Skeletal muscle tissue (tissue), 4 donors: ENCODE measurements around the gene CD3E. TPM values are rescaled to one million over a fixed set of nuclear protein-coding genes. Genes with fewer than 3 reads are reported as not detected.
"Not testable (repeated sequence)": the region's sequence is repeated elsewhere in the genome, so short reads cannot be mapped to it uniquely, and the experiment has no call there.

Source experiments
- H3K27ac ChIP-seq: one replicate; pipeline ENCODE4 v1.7.0; 2013; ENCODE audit warnings: mild to moderate bottlenecking, low read depth, low read length, inconsistent platforms
- H3K27me3 ChIP-seq, 3 donors: one replicate each; pipeline ENCODE4 v1.7.0; 2013; ENCODE audit warnings: low read length in 3 of 3; ENCODE audit not compliant: control insufficient read depth in 3 of 3, insufficient read depth in 3 of 3
- H3K36me3 ChIP-seq, 3 donors: one replicate each; pipeline ENCODE4 v1.7.0; 2013; ENCODE audit warnings: low read length in 3 of 3; ENCODE audit not compliant: control insufficient read depth in 3 of 3, insufficient read depth in 3 of 3
- H3K4me1 ChIP-seq, 3 donors: one replicate each; pipeline ENCODE4 v1.7.0; 2013; ENCODE audit warnings: low read length in 3 of 3, mild to moderate bottlenecking in 3 of 3; ENCODE audit not compliant: control insufficient read depth in 3 of 3, insufficient read depth in 3 of 3
- H3K4me3 ChIP-seq, 3 donors: one replicate each; pipeline ENCODE4 v1.7.0; 2013; ENCODE audit warnings: low read length in 3 of 3
- H3K9ac ChIP-seq, 3 donors: one replicate each; pipeline ENCODE4 v1.7.0; 2013; ENCODE audit warnings: low read length in 3 of 3, mild to moderate bottlenecking in 3 of 3, moderate library complexity in 2 of 3, low read depth in 1 of 3
- H3K9me3 ChIP-seq, 3 donors: one replicate each; pipeline ENCODE4 v1.7.0; 2013; ENCODE audit warnings: low read length in 3 of 3; ENCODE audit not compliant: control insufficient read depth in 3 of 3
- total RNA-seq: library from RNA; depleted of rRNA; stranded (reverse); fragments of >200 nt; gene quantifications from one replicate; pipeline ENCODE4 v1.2.3, GENCODE V29; 2014
- donor health status: Osteomylitis.

The CD3E gene
- total RNA-seq, 1 donor from 2014 or later = not detected

DNA sequence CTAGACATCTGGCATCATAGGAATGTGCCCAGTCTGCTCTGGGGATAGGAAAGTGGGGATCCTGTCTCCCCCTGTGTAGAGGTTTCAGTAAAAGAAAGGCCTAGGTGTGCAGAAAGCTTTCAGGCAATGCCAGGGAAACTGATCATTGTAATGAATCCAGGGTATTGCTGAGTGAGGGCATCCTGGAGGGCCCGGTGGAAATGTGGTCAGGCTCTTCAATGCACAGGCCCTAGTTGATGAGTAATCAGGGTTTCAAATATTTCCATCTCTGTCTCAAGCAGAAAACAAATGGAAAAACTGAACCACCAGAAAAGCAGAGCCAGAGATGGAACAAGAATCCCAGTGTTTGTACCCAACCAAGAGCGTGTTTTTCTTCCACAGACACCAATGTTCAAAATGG is 2.0 kb downstream of the CD3E start:
- no peaks in the 10 kb centered on the region for H3K9me3 ChIP-seq
- no peak overlapping the region for H3K4me3 ChIP-seq
- peaks cover 4 to 15% (median 12%) of the 10 kb centered on the region in 3 donors for H3K27me3 ChIP-seq
- no peaks in the 10 kb centered on the region for H3K4me1 ChIP-seq
- H3K9ac ChIP-seq = no peak overlapping the region
- H3K36me3 ChIP-seq = no peaks in the 10 kb centered on the region
- H3K27ac ChIP-seq = no peak overlapping the region

DNA sequence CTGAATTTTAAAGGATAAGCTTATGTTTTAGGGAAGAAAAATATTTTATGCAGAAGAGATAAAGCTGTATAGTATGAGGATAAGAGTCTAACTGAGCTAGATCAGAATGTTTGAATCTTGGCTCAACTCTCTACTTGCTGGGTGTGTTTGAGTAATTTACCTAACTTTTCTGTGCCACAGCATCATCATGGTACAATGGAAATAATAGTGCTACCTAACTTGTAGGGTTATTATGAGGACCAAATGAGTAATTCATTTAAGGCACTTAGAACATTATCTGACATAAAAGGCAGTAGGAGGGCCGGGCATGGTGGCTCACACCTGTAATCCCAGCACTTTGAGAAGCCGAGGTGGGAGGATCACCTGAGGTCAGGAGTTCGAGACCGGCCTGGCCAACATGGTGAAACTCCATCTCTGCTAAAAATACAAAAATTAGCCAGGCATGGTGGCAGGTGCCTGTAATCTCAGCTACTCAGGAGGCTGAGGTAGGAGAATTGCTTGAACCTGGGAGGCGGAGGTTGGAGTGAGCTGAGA is 4.5 kb downstream of the CD3E start:
- not testable (repeated sequence) for H3K9ac ChIP-seq, H3K27ac ChIP-seq, H3K4me3 ChIP-seq, H3K9me3 ChIP-seq, H3K36me3 ChIP-seq, H3K4me1 ChIP-seq
- peaks cover 13 to 30% (median 16%) of the 10 kb centered on the region in 3 donors for H3K27me3 ChIP-seq

DNA sequence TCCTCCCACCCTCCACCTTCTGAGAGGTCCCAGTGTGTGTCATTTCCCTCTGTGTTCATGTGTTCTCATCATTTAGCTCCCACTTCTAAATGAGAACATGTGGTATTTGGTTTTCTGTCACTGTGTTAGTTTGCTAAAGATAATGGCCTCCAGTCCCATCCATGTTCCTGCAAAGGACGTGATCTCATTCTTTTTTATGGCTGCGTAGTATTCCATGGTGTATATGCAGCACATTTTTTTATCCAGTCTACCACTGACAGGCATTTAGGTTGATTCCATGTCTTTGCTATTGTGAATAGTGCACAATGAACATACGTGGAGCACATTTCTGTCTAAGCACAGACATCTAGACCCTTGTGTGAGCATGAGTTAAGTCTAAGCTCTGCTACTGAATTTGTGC is 5.7 kb downstream of the CD3E start:
- Histone ChIP-seq H3K27me3 (peaks cover 8 to 33% (median 24%) of the 10 kb centered on the region in 3 donors), H3K9me3 (no peaks in the 10 kb centered on the region), H3K4me3 (no peak overlapping the region), H3K36me3 (no peaks in the 10 kb centered on the region), H3K4me1 (peaks cover 0 to under 1% (median under 1%) of the 10 kb centered on the region in 3 donors), H3K9ac (no peak overlapping the region), H3K27ac (no peak overlapping the region)

DNA sequence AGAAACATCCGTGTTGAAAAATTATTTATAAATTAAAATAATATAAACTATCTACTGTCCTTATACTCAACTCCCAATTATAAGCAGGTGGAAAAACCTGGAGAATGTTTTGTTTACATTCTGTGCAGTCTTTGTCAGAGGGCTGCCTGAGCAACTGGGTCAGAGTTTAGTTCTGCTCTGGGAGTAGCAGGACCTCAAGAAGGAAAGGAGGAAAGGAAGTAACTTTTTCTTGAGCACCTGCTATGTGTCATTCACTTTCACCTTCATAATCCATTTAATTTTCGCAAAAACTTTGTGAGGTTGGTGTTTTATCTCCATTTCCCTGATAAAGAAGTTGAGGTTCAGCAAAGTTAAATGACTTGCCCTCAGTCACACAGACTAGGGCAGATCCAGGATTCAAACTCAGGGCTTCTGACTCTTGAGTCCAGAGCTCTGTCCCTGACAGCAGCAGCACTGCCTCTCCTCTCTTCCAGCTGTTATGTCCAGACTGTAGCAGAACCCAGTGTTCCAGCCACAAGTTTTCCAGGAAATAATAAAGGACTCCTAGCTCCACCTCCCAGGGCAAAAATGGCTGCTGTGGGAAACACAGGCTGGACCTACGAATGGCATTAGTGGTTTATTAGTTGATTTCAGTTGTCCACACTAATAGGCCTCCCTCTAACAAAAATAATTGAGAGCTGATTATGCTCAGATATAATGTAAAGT is 6.4 kb downstream of the CD3E start:
- peaks cover 8 to 31% (median 28%) of the 10 kb centered on the region in 3 donors for H3K27me3 ChIP-seq
- H3K36me3 ChIP-seq = no peaks in the 10 kb centered on the region

DNA sequence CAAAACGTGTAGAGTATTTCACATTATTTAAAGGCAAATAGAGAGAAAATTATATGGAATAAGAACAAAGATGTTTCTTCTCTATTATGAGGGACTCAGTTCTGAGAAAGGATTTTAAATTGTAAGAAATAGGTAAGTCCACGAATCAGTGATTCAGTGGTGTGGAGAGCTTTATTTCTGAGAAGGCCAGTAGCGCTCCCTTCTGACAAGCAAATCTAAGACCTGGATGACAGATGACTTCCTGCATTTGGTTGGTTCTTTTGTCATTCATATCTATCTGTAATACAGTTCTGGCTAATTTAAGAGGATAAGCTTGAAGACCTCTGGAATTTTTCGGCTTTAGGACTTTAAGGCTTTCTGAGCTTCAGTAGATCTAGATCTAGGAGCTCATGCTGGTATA is 7.0 kb downstream of the CD3E start:
- Histone ChIP-seq H3K4me3 (no peak overlapping the region), H3K9me3 (no peaks in the 10 kb centered on the region), H3K27me3 (peaks cover 9 to 31% (median 28%) of the 10 kb centered on the region in 3 donors), H3K36me3 (no peaks in the 10 kb centered on the region), H3K27ac (no peak overlapping the region), H3K9ac (no peak overlapping the region), H3K4me1 (peaks cover 0 to 3% (median 3%) of the 10 kb centered on the region in 3 donors)

More for the DNA sequence above, 6.4 kb downstream of the CD3E start:
- Histone ChIP-seq H3K9me3 (no peaks in the 10 kb centered on the region), H3K9ac (no peak overlapping the region), H3K4me3 (no peak overlapping the region), H3K4me1 (peaks cover 0 to 3% (median 2%) of the 10 kb centered on the region in 3 donors), H3K27ac (no peak overlapping the region)

DNA sequence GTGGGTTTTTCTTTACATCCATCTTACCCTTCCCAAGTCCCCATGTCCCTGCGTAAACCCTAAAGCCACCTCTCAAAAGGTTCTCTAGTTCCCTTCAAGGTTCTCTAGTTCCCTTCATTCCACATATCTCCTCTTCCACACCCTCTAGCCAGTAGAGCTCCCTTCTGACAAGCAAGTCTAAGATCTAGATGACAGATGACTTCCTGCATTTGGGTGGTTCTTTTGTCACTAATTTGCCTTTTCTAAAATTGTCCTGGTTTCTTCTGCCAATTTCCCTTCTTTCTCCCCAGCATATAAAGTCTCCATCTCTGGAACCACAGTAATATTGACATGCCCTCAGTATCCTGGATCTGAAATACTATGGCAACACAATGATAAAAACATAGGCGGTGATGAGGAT is 7.8 kb downstream of the CD3E start:
- H3K4me1 ChIP-seq = peaks cover 3 to 7% (median 5%) of the 10 kb centered on the region in 3 donors
- no peak overlapping the region for H3K27ac ChIP-seq
- H3K9ac ChIP-seq = no peak overlapping the region
- H3K4me3 ChIP-seq = no peak overlapping the region
- H3K27me3 ChIP-seq = peaks cover 13 to 39% (median 28%) of the 10 kb centered on the region in 3 donors
- H3K9me3 ChIP-seq = no peaks in the 10 kb centered on the region
- H3K36me3 ChIP-seq = no peaks in the 10 kb centered on the region

DNA sequence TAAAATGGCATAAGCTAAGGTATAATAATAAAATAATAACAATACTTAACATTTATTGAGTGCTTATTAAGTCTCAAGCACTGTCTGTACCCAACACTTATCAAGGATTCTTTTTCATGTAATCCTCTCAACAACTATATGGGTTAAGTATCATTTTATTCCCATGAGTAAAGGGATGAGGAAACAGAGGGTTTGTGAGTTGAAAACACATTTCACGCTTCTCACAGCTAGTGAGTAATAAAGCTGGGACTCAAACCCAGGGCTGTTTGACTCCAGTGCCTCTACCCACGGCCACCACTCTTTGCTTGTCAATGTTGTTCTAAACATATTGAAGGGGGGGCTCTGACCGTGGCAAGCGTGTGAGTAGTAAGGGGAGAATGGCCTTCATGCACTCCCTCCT is 8.7 kb downstream of the CD3E start:
- H3K4me3 ChIP-seq = no peak overlapping the region

DNA sequence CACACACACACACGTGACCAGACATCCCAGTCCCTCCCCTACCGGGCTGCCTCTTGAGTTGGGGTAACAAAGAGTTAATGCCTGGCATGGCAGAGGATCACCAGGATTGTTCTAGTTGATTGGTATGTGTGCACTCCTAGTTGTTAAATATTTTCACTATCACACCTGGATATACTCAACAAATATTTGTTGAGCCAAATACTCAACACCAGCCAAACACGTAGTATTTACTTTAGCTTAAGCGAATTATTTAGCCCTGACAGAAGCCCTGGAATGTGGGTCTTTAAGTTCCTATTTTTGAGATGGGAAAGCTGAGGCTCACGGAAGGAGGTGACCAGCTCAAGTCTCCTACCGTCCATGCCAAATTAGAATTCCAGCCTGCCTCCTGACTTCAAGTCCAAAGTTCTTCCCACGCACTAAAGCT is 10.5 kb downstream of the CD3E start:
- Histone ChIP-seq H3K4me1 (peaks cover 3 to 7% (median 5%) of the 10 kb centered on the region in 3 donors), H3K27me3 (peaks cover 13 to 39% (median 28%) of the 10 kb centered on the region in 3 donors), H3K9me3 (no peaks in the 10 kb centered on the region), H3K27ac (no peak overlapping the region), H3K36me3 (no peaks in the 10 kb centered on the region), H3K4me3 (no peak overlapping the region), H3K9ac (no peak overlapping the region)

More for the DNA sequence above, 8.7 kb downstream of the CD3E start:
- peaks cover 3 to 7% (median 5%) of the 10 kb centered on the region in 3 donors for H3K4me1 ChIP-seq
- no peaks in the 10 kb centered on the region for H3K36me3 ChIP-seq
- peaks cover 13 to 39% (median 28%) of the 10 kb centered on the region in 3 donors for H3K27me3 ChIP-seq
- no peak overlapping the region for H3K9ac ChIP-seq
- no peaks in the 10 kb centered on the region for H3K9me3 ChIP-seq
- no peak overlapping the region for H3K27ac ChIP-seq

DNA sequence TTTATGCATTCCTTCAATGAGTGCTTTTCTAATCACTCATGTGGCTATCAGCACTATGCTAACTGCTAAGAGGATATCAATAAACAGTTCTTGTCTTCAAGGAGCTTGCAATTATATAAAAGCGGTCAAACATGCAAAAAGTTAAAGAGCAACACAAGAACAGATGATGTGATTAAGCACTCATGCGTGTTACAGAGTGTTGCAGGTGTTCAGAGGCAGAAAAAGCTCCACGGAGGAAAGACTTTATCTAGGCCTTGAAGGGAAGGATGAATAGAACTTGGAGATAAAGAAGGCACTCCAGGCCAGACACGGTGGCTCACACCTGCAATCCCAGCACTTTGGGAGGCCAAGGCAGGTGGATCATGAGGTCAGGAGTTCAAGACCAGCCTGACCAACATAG is 13.6 kb downstream of the CD3E start:
- Histone ChIP-seq H3K9ac (no peak overlapping the region), H3K36me3 (no peaks in the 10 kb centered on the region), H3K27ac (no peak overlapping the region), H3K4me1 (peaks cover 3 to 7% (median 5%) of the 10 kb centered on the region in 3 donors), H3K4me3 (no peak overlapping the region), H3K9me3 (no peaks in the 10 kb centered on the region), H3K27me3 (peaks cover 8 to 26% (median 22%) of the 10 kb centered on the region in 3 donors)

DNA sequence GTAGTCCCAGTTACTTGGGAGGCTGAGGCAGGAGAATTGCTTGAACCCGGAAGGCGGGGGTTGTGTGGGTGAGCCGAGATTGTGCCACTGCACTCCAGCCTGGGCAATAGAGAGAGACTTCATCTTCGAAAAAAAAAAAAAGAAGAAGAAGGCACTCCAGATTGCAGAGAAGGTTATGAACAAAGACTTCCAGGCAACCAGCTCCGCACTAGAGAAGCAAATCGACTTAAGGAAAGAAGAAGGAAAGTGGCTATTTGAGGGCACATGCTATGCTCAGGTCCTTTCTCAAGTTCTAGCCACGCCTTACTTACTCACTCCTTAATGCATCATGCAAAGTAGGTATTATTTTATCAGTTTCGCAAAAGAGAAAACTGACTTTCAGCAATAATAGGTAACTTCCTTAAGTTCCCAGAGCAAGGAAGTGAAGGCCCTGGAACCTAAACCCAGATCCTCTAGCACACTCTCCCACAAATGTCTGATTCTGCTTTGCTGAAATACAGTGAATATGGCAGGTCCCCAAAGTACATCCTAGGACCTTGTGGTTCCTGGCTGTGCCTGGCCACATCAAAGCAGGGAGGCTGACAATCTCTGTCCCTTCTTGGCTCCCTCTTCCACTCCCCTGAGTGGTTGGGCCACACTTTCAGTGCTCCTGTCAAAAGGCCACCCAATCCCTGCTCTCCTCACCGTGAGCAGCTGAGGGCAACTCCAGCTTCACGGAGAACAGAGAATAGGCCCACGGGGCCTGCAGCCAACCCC is 14.2 kb downstream of the CD3E start:
- Histone ChIP-seq H3K4me1 (peaks cover 3 to 7% (median 5%) of the 10 kb centered on the region in 3 donors), H3K9ac (no peak overlapping the region), H3K9me3 (no peaks in the 10 kb centered on the region), H3K27ac (no peak overlapping the region), H3K36me3 (no peaks in the 10 kb centered on the region), H3K4me3 (no peak overlapping the region), H3K27me3 (peaks cover 5 to 22% (median 15%) of the 10 kb centered on the region in 3 donors)
